ENCODE results near the gene CYSTM1. TPM values are rescaled to one million over a fixed set of nuclear protein-coding genes. Genes with fewer than 3 reads are reported as not detected.
A peak's percentile ranks its signal among the peaks of the same experiment; 100 is the strongest.

CYSTM1 gene
- total RNA-seq, 2 experiments from 2014 or later, result 8.6 to 10.3 TPM

DNA sequence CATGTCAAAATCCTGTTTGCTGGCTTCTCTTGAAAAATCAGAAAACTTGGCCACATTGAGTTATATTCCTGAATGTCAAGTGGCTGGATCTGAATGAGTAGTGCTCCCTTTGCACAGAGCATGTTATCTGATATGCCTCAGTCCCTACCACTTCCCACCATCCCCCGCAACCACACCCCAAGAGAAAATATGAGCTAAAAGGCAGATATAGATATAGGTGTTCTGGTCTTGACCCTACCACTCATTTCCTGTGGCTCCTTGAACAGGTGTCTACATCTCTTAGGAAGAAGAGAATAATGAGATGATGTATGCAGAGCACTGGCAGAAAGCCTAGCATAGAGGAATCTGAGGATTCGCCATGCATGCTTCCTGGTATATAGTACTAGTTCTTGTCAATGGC is 6.6 kb upstream of the CYSTM1 start:
- Mint-ChIP-seq H3K27ac (no peak overlapping the region), H3K36me3 (ENCODE audit: low read depth) (no peaks in the 10 kb centered on the region), H3K27me3 (peaks cover 7% of the 10 kb centered on the region), H3K4me3 (no peak overlapping the region), H3K9me3 (no peaks in the 10 kb centered on the region), H3K4me1 (peaks cover 5% of the 10 kb centered on the region)
- POLR2A ChIA-PET, result no interaction called here
- CTCF ChIA-PET, result interaction anchor here (0.7 to 1.8 kb wide), 3 partner anchors 10 to 96 kb away, joined by 3 to 4 read pairs (median 3); no protein-coding TSS in a partner anchor
- no peak for DNase-seq

DNA sequence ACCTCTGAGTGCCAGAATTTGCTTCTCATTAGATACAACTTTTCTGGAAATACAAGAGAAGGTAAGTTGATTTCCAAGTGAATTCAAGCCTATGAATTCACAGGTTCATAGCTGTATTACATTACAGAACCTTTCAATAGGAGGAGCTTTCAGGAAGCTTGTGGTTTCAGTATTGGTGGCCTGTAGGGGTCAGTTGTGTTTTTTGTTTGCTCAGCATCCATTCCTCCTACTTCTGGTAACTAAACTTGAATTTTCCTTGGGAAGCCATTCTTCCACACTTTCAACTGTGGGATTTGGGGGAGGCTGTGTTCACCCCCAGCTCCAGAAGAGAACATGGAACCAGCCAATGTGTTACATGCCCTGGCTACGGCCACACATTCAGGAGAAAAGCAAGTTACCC is 5.6 kb upstream of the CYSTM1 start:
- ChIA-PET CTCF (interaction anchor here (0.8 to 2.1 kb wide), 7 partner anchors 9 to 382 kb away, joined by 3 to 6 read pairs (median 3); no protein-coding TSS in a partner anchor), POLR2A (no interaction called here)
- Mint-ChIP-seq H3K36me3 (ENCODE audit: low read depth) (no peaks in the 10 kb centered on the region), H3K4me3 (no peak overlapping the region), H3K4me1 (peaks cover 11% of the 10 kb centered on the region), H3K27ac (no peak overlapping the region), H3K27me3 (peaks cover 11% of the 10 kb centered on the region), H3K9me3 (no peaks in the 10 kb centered on the region)
- no peak for DNase-seq

- peaks cover 15% of the 10 kb centered on the region for H3K27me3 Mint-ChIP-seq
- H3K4me1 Mint-ChIP-seq, result peaks cover 25% of the 10 kb centered on the region
- ChIA-PET POLR2A (no interaction called here), CTCF (no interaction called here)
- no peak overlapping the region for H3K4me3 Mint-ChIP-seq
- H3K9me3 Mint-ChIP-seq, result no peaks in the 10 kb centered on the region
- DNase-seq, result no peak
- H3K36me3 Mint-ChIP-seq (ENCODE audit: low read depth), result peaks cover 3% of the 10 kb centered on the region
- H3K27ac Mint-ChIP-seq, result no peak overlapping the region
Observed at GRCh38 chr5:140172483-140172882, 2.5 kb upstream of the CYSTM1 start.

- Mint-ChIP-seq H3K4me1 (peaks cover 20% of the 10 kb centered on the region), H3K9me3 (no peaks in the 10 kb centered on the region), H3K36me3 (ENCODE audit: low read depth) (peaks cover 3% of the 10 kb centered on the region), H3K27me3 (peaks cover 15% of the 10 kb centered on the region), H3K4me3 (peak overlapping the region; percentile 31), H3K27ac (peak overlapping the region; percentile 64)
- POLR2A ChIA-PET, result no interaction called here
- CTCF ChIA-PET, result interaction anchor here (1.0 to 1.7 kb wide), 3 partner anchors 15 to 386 kb away, joined by 3 read pairs; no protein-coding TSS in a partner anchor
- no peak for DNase-seq
Observed at GRCh38 chr5:140174014-140174413, 974 bp upstream of the CYSTM1 start.

GRCh38 chr5:140175367-140176030 is 511 bp downstream of the CYSTM1 start:
- peaks cover 3% of the 10 kb centered on the region for H3K36me3 Mint-ChIP-seq (ENCODE audit: low read depth)
- peak overlapping the region; percentile 90 for H3K4me3 Mint-ChIP-seq
- no peaks in the 10 kb centered on the region for H3K9me3 Mint-ChIP-seq
- CTCF ChIA-PET, result interaction anchor here (1.1 to 1.7 kb wide), 3 partner anchors 16 to 57 kb away, joined by 3 read pairs; no protein-coding TSS in a partner anchor
- POLR2A ChIA-PET, result interaction anchor here (0.6 kb wide), 2 partner anchors 61 to 231 kb away, joined by 3 read pairs; no protein-coding TSS in a partner anchor
- peaks cover 20% of the 10 kb centered on the region for H3K4me1 Mint-ChIP-seq
- H3K27me3 Mint-ChIP-seq, result peaks cover 15% of the 10 kb centered on the region
- DNase-seq, result peak; percentile 70
- peak overlapping the region; percentile 85 for H3K27ac Mint-ChIP-seq

DNA sequence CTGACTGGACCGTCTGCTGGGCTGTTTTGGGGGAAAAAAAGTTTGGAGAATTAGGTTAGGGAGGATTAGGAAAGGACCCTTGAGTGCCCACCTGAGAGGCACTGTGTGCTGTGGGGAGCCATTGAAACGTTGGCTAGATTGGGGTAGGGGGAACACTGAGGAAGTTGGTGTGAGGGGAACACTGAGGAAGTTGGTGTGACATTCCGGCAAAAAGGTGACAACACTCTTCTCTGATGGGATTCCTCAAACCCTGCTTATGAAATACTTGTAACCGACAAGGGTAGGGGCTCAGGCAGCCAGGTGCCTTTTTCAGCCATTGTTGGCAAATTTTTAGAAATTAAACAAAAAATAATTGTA is 1.0 kb downstream of the CYSTM1 start:
- H3K4me3 Mint-ChIP-seq, result peak overlapping the region; percentile 87
- ChIA-PET CTCF (no interaction called here), POLR2A (interaction anchor here (0.6 kb wide), 1 partner anchor 62 kb away, joined by 3 read pairs; no protein-coding TSS in a partner anchor)
- no peaks in the 10 kb centered on the region for H3K9me3 Mint-ChIP-seq
- peaks cover 25% of the 10 kb centered on the region for H3K4me1 Mint-ChIP-seq
- no peak for DNase-seq
- H3K36me3 Mint-ChIP-seq (ENCODE audit: low read depth), result peaks cover 3% of the 10 kb centered on the region
- peak overlapping the region; percentile 85 for H3K27ac Mint-ChIP-seq
- peaks cover 15% of the 10 kb centered on the region for H3K27me3 Mint-ChIP-seq

GRCh38 chr5:140178086-140178410 is 3.1 kb downstream of the CYSTM1 start:
- POLR2A ChIA-PET, result no interaction called here
- no peaks in the 10 kb centered on the region for H3K9me3 Mint-ChIP-seq
- CTCF ChIA-PET, result interaction anchor here (0.9 to 2.6 kb wide), 4 partner anchors 8 to 36 kb away, joined by 3 to 6 read pairs (median 6); no protein-coding TSS in a partner anchor
- peaks cover 12% of the 10 kb centered on the region for H3K27me3 Mint-ChIP-seq
- H3K4me1 Mint-ChIP-seq, result peaks cover 29% of the 10 kb centered on the region
- no peak for DNase-seq
- no peak overlapping the region for H3K27ac Mint-ChIP-seq
- peaks cover 3% of the 10 kb centered on the region for H3K36me3 Mint-ChIP-seq (ENCODE audit: low read depth)
- no peak overlapping the region for H3K4me3 Mint-ChIP-seq

- peaks cover 29% of the 10 kb centered on the region for H3K4me1 Mint-ChIP-seq
- H3K27me3 Mint-ChIP-seq, result peaks cover 6% of the 10 kb centered on the region
- POLR2A ChIA-PET, result no interaction called here
- H3K4me3 Mint-ChIP-seq, result no peak overlapping the region
- H3K36me3 Mint-ChIP-seq (ENCODE audit: low read depth), result peaks cover 3% of the 10 kb centered on the region
- DNase-seq, result no peak
- H3K9me3 Mint-ChIP-seq, result no peaks in the 10 kb centered on the region
- CTCF ChIA-PET, result interaction anchor here (0.8 to 2.6 kb wide), 5 partner anchors 9 to 184 kb away, joined by 3 to 6 read pairs (median 5); no protein-coding TSS in a partner anchor
- peak overlapping the region; percentile 31 for H3K27ac Mint-ChIP-seq
Observed at GRCh38 chr5:140178482-140179116, 3.6 kb downstream of the CYSTM1 start.

DNA sequence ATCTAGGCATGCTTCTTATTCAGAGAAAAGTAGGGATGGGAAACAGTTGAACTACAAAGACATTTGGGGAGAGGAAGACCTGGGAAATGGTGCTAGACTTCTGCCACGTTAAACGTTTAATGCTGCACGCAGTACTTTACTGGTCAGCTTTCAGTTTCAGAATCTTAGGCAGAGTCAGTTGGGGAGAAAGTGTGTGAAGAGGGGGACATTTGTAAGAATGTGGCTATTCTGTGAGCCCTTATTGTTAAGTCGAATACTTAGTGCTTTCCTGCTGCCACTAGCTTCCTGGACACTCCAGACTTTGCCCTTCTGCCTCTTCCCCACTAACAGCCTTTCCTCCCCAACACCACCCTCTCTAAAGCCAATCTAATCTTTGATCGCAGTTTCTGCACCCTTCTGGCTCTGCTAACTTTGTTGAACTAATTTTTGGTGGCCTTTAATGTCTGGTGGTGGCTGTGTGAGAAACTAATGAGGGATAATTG is 6.1 kb downstream of the CYSTM1 start:
- no peak for DNase-seq
- peaks cover 10% of the 10 kb centered on the region for H3K4me1 Mint-ChIP-seq
- H3K4me3 Mint-ChIP-seq, result no peak overlapping the region

GRCh38 chr5:140181525-140181924 is 6.5 kb downstream of the CYSTM1 start:
- no peak overlapping the region for H3K4me3 Mint-ChIP-seq
- no peaks in the 10 kb centered on the region for H3K36me3 Mint-ChIP-seq (ENCODE audit: low read depth)
- H3K27ac Mint-ChIP-seq, result no peak overlapping the region
- CTCF ChIA-PET, result interaction anchor here (1.5 kb wide), 1 partner anchor 62 kb away, joined by 3 read pairs; no protein-coding TSS in a partner anchor
- POLR2A ChIA-PET, result interaction anchor here (1.1 kb wide), 1 partner anchor 166 kb away, joined by 3 read pairs; no protein-coding TSS in a partner anchor
- H3K27me3 Mint-ChIP-seq, result no peaks in the 10 kb centered on the region
- no peaks in the 10 kb centered on the region for H3K9me3 Mint-ChIP-seq
- H3K4me1 Mint-ChIP-seq, result peaks cover 9% of the 10 kb centered on the region
- no peak for DNase-seq

More for the DNA sequence above, 6.1 kb downstream of the CYSTM1 start:
- ChIA-PET CTCF (interaction anchor here (1.5 kb wide), 1 partner anchor 62 kb away, joined by 3 read pairs; no protein-coding TSS in a partner anchor), POLR2A (interaction anchor here (1.1 kb wide), 1 partner anchor 166 kb away, joined by 3 read pairs; no protein-coding TSS in a partner anchor)
- H3K27me3 Mint-ChIP-seq, result no peaks in the 10 kb centered on the region
- no peaks in the 10 kb centered on the region for H3K9me3 Mint-ChIP-seq
- H3K27ac Mint-ChIP-seq, result peak overlapping the region; percentile 4
- no peaks in the 10 kb centered on the region for H3K36me3 Mint-ChIP-seq (ENCODE audit: low read depth)

DNA sequence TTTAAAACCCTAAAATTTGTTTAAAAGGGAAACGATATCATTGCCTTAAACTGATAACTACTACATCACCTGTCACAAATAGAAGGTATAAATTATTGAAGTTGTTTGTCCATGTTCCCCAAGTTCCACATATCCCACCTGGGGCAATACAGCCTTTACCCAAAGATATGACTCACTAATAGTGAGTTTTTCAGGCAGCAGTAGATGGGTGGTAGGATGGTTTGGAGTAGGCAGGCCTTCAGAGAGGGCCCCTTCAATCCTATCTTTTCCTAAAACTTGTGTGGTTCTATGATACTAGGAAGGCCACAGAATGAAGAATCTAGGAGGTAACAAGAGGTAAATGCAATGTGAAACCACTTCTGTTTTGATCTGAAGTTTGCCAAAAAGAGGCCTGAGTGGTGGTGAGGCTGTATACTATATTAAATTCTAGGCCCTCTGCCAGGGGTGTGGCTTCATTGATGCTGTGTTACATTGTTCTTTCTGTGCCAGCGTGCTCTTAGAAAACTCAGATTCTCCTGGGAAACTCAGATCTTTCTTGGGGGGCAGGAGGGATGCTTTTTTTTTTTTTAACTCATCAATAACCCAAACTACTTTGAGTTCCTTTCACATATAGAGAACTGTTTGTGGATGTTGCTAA is 7.2 kb downstream of the CYSTM1 start:
- H3K27ac Mint-ChIP-seq, result no peak overlapping the region
- POLR2A ChIA-PET, result no interaction called here
- H3K27me3 Mint-ChIP-seq, result no peaks in the 10 kb centered on the region
- no peak overlapping the region for H3K4me3 Mint-ChIP-seq
- DNase-seq, result no peak
- H3K9me3 Mint-ChIP-seq, result no peaks in the 10 kb centered on the region
- H3K36me3 Mint-ChIP-seq (ENCODE audit: low read depth), result no peaks in the 10 kb centered on the region
- CTCF ChIA-PET, result interaction anchor here (1.2 kb wide), 1 partner anchor 38 kb away, joined by 3 read pairs; no protein-coding TSS in a partner anchor
- peaks cover 9% of the 10 kb centered on the region for H3K4me1 Mint-ChIP-seq

DNA sequence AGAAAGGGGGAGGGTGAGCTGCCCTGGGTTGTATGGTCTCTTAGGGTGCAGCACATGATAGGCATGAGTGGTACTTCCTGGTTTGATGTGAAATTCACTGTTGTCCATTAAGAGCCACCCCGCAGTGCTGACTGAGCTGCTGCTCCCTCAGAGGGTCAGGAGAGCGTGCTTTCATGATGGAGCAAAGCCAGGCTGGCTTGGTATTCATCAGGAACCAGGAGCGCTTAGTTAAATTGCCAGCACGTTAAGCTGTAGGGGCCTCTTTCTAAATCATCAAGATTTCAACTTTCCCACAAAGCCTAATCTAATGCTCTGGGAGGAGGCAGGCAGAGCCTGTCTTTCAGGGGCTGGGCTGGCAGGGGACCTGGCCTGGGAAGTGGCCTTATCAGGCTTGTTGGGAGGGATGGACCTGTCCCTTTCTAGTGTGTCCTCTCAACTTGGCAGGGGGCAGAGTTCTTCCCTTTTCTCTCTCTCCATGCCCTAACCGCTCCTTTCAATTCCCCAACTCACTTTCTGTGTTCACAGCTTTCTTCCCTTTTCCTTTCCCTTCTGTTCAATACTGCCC is 7.9 kb downstream of the CYSTM1 start:
- Mint-ChIP-seq H3K27me3 (no peaks in the 10 kb centered on the region), H3K4me3 (no peak overlapping the region), H3K4me1 (peaks cover 9% of the 10 kb centered on the region), H3K9me3 (no peaks in the 10 kb centered on the region), H3K36me3 (ENCODE audit: low read depth) (no peaks in the 10 kb centered on the region), H3K27ac (no peak overlapping the region)
- no peak for DNase-seq
- POLR2A ChIA-PET, result no interaction called here
- CTCF ChIA-PET, result interaction anchor here (1.2 kb wide), 1 partner anchor 38 kb away, joined by 3 read pairs; no protein-coding TSS in a partner anchor
